CD14-positive monocyte (primary cell): ENCODE measurements around the gene INPP5A. TPM values are rescaled to one million over a fixed set of nuclear protein-coding genes. Genes with fewer than 3 reads are reported as not detected.

ENCODE experiments used
- DNase-seq, 3 donors: peaks; one replicate each; pipeline ENCODE4 v3.0.0-alpha.2; 2011 to 2022
- H2AFZ ChIP-seq: 2 replicates; pipeline ENCODE4 v1.6.0; 2012; ENCODE audit warnings: mild to moderate bottlenecking, low read depth, low read length, inconsistent platforms; ENCODE audit not compliant: insufficient read depth, poor library complexity, severe bottlenecking
- H3K27ac ChIP-seq, 2 donors: 1 replicate in 1 of 2; 2 replicates in 1 of 2; pipeline ENCODE4 v1.5.1; 2012 to 2013; ENCODE audit warnings: low read length in 2 of 2, control low read depth in 1 of 2, inconsistent platforms in 1 of 2, low read depth in 1 of 2, mild to moderate bottlenecking in 1 of 2
- H3K27me3 ChIP-seq, 2 donors: one replicate each; pipeline versions ENCODE4 v1.6.0 to v1.6.1; 2011 to 2013; ENCODE audit warnings: low read length in 2 of 2; ENCODE audit not compliant: control insufficient read depth in 2 of 2, insufficient read depth in 2 of 2
- H3K36me3 ChIP-seq, 2 donors: replicated peaks in 1 of 2; 1 replicate in 1 of 2; 2 replicates in 1 of 2; pipeline versions ENCODE4 v1.5.1 to v1.6.1; 2012 to 2013; ENCODE audit warnings: low read length in 2 of 2, control low read depth in 1 of 2, inconsistent platforms in 1 of 2, mild to moderate bottlenecking in 1 of 2; ENCODE audit not compliant: insufficient read depth in 2 of 2, control insufficient read depth in 1 of 2
- H3K4me1 ChIP-seq, 2 donors: 1 replicate in 1 of 2; 2 replicates in 1 of 2; pipeline versions ENCODE4 v1.5.1 to v1.6.1; 2012 to 2013; ENCODE audit warnings: low read length in 2 of 2, control low read depth in 1 of 2, inconsistent platforms in 1 of 2, mild to moderate bottlenecking in 1 of 2, moderate library complexity in 1 of 2; ENCODE audit not compliant: insufficient read depth in 2 of 2, control insufficient read depth in 1 of 2
- H3K4me2 ChIP-seq: replicated peaks from 2 replicates; pipeline ENCODE3; 2012; ENCODE audit warnings: low read length, moderate library complexity, mild to moderate bottlenecking; ENCODE audit not compliant: poor library complexity, severe bottlenecking; ENCODE audit errors: extremely low read depth
- H3K4me3 ChIP-seq, 3 experiments: fragments of 200-600 bp in 1 of 3; sonication (generic) in 1 of 3; replicated peaks in 1 of 3; 1 replicate in 2 of 3; 2 replicates in 1 of 3; pipeline ENCODE4 v1.5.1; 2011 to 2013; ENCODE audit warnings: low read length in 3 of 3, mild to moderate bottlenecking in 3 of 3, control low read depth in 2 of 3, low read depth in 2 of 3, inconsistent platforms in 1 of 3, moderate library complexity in 1 of 3
- H3K79me2 ChIP-seq: 2 replicates; pipeline ENCODE4 v1.6.0; 2012; ENCODE audit warnings: mild to moderate bottlenecking, control low read depth, inconsistent platforms, low read length, moderate library complexity; ENCODE audit not compliant: insufficient read depth
- H3K9ac ChIP-seq: 2 replicates; pipeline ENCODE4 v1.6.0; 2017; ENCODE audit warnings: low read length, mild to moderate bottlenecking; ENCODE audit not compliant: insufficient read depth, poor library complexity, severe bottlenecking
- H3K9me3 ChIP-seq, 2 donors: replicated peaks in 1 of 2; 1 replicate in 1 of 2; 2 replicates in 1 of 2; pipeline versions ENCODE4 v1.5.1 to v1.6.1; 2012 to 2013; ENCODE audit warnings: low read length in 2 of 2, control low read depth in 1 of 2; ENCODE audit not compliant: control insufficient read depth in 1 of 2, insufficient read depth in 1 of 2
- H4K20me1 ChIP-seq: 2 replicates; pipeline ENCODE4 v1.6.0; 2012; ENCODE audit warnings: mild to moderate bottlenecking, low read length, control low read depth, moderate library complexity; ENCODE audit not compliant: insufficient read depth
- H3K27ac Mint-ChIP-seq, 7 donors: one replicate each; pipeline ENCODE4 v1.8.0; 2020; ENCODE audit warnings: mild to moderate bottlenecking in 7 of 7, mixed read lengths in 7 of 7, moderate library complexity in 6 of 7, inconsistent platforms in 2 of 7
- H3K27me3 Mint-ChIP-seq, 3 donors: one replicate each; pipeline ENCODE4 v1.8.0; 2021 to 2022; ENCODE audit warnings: low read depth in 3 of 3, mild to moderate bottlenecking in 3 of 3, mixed read lengths in 3 of 3, moderate library complexity in 3 of 3, inconsistent platforms in 1 of 3
- H3K36me3 Mint-ChIP-seq, 2 donors: one replicate each; pipeline ENCODE4 v1.8.0; 2020; ENCODE audit warnings: mixed read lengths in 2 of 2, inconsistent platforms in 1 of 2, mild to moderate bottlenecking in 1 of 2
- H3K4me1 Mint-ChIP-seq: one replicate; pipeline ENCODE4 v1.8.0; 2020; ENCODE audit warnings: mild to moderate bottlenecking, mixed read lengths
- H3K4me3 Mint-ChIP-seq, 2 donors: one replicate each; pipeline ENCODE4 v1.8.0; 2020; ENCODE audit warnings: mild to moderate bottlenecking in 2 of 2, mixed read lengths in 2 of 2, moderate library complexity in 1 of 2
- H3K9me3 Mint-ChIP-seq, 7 donors: one replicate each; pipeline ENCODE4 v1.8.0; 2020 to 2022; ENCODE audit warnings: mixed read lengths in 7 of 7, mild to moderate bottlenecking in 6 of 7, moderate library complexity in 6 of 7, inconsistent platforms in 2 of 7
- WGBS: methylation state at CpG from one replicate; pipeline ENCODE4 v1.1.5; 2013; ENCODE audit warnings: missing lambda C conversion rate; ENCODE audit not compliant: insufficient coverage; 5-methylcytosine and 5-hydroxymethylcytosine counted together
- intact Hi-C, 2 donors: fragments of 100-400 bp; cut with micrococcal nuclease; formaldehyde crosslinking; loops; one replicate each; pipeline versions ENCODE4 v1.15.0 to v1.15.1; 2023
- polyA plus RNA-seq, 3 donors: library from polyadenylated mRNA; depleted of rRNA in 1 of 3; unstranded in 2 of 3; stranded (reverse) in 1 of 3; fragments of 300-500 nt in 2 of 3; fragments of >200 nt in 1 of 3; fragmentation: Illumina TruSeq in 2 of 3; gene quantifications; 1 replicate in 2 of 3; 2 replicates in 1 of 3; pipeline ENCODE4 v1.2.3, GENCODE V29; 2012 to 2021
- TF ChIP-seq, protein P1 (sequence below): fragments of 200-600 bp; IDR thresholded peaks from one replicate; pipeline ENCODE4 v1.8.0; 2022; ENCODE audit warnings: antibody characterized with exemption, mild to moderate bottlenecking

INPP5A gene
- polyA plus RNA-seq, 3 donors, result 0.87 to 17.2 (median 2.9) TPM

DNA sequence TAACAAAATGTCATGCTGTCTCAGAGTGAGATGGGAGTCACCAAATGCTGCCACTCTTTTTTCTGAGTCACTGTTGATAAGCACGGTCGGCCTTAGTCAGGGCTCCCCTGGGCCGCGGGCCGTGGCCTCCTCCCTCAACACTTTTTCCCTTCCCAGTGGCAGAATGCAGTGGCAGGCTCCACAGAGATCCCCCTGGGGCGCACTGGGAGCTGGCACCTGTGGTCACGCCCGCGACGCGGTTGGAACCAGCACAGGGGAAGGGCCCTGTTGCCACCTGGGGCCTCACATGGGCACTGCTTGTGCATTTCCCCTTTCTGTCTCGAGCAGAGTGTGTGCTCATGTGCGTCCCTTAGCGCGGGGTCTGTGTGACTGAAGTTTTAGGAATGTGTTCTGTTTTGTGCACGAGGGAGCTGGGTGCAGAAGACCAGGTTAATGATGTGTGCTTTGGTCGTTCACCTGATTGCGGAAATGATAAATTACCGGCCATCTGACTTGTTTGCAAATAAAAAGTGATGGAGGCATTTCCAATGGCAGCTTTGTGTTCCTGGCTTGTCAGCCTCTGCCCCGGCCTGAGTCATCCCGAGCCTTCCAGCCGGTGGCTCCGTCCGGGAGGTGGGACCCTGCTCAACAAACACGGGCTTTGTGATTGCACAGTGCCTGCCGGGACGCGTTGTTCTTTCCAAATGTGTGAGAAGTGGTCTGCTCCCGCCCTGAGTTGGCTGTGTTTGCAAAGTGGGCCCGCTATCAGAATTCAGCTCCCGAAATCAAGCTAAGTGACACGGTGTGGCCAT lies 147.7 kb downstream of the INPP5A start:
- Histone ChIP-seq H3K27me3 (no peaks in the 10 kb centered on the region), H3K9ac (no peak overlapping the region), H4K20me1 (peaks cover 35% of the 10 kb centered on the region), H3K4me2 (no peak overlapping the region), H3K4me1 (no peaks in the 10 kb centered on the region), H3K79me2 (no peaks in the 10 kb centered on the region), H3K27ac (no peak overlapping the region), H3K9me3 (peaks cover 20 to 25% of the 10 kb centered on the region in 2 donors), H3K36me3 (peaks cover under 1 to 34% of the 10 kb centered on the region in 2 donors), H3K4me3 (no peak overlapping the region), H2AFZ (no peak overlapping the region)
- Mint-ChIP-seq H3K9me3 (peaks cover 4 to 17% (median 11%) of the 10 kb centered on the region in 7 donors), H3K36me3 (peaks cover 21 to 44% of the 10 kb centered on the region in 2 donors), H3K4me1 (peaks cover 10% of the 10 kb centered on the region), H3K4me3 (no peak overlapping the region), H3K27ac (peak overlapping the region in 1 of 7 donors; percentile 24), H3K27me3 (peaks cover 0 to 3% (median 0%) of the 10 kb centered on the region in 3 donors)
- TF ChIP-seq, protein P1, sequence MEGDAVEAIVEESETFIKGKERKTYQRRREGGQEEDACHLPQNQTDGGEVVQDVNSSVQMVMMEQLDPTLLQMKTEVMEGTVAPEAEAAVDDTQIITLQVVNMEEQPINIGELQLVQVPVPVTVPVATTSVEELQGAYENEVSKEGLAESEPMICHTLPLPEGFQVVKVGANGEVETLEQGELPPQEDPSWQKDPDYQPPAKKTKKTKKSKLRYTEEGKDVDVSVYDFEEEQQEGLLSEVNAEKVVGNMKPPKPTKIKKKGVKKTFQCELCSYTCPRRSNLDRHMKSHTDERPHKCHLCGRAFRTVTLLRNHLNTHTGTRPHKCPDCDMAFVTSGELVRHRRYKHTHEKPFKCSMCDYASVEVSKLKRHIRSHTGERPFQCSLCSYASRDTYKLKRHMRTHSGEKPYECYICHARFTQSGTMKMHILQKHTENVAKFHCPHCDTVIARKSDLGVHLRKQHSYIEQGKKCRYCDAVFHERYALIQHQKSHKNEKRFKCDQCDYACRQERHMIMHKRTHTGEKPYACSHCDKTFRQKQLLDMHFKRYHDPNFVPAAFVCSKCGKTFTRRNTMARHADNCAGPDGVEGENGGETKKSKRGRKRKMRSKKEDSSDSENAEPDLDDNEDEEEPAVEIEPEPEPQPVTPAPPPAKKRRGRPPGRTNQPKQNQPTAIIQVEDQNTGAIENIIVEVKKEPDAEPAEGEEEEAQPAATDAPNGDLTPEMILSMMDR, result no peak
- intact Hi-C loops, result no loop called here
- WGBS, result 41% methylated on average over 25 of the region's 32 CpGs
- no peak for DNase-seq

DNA sequence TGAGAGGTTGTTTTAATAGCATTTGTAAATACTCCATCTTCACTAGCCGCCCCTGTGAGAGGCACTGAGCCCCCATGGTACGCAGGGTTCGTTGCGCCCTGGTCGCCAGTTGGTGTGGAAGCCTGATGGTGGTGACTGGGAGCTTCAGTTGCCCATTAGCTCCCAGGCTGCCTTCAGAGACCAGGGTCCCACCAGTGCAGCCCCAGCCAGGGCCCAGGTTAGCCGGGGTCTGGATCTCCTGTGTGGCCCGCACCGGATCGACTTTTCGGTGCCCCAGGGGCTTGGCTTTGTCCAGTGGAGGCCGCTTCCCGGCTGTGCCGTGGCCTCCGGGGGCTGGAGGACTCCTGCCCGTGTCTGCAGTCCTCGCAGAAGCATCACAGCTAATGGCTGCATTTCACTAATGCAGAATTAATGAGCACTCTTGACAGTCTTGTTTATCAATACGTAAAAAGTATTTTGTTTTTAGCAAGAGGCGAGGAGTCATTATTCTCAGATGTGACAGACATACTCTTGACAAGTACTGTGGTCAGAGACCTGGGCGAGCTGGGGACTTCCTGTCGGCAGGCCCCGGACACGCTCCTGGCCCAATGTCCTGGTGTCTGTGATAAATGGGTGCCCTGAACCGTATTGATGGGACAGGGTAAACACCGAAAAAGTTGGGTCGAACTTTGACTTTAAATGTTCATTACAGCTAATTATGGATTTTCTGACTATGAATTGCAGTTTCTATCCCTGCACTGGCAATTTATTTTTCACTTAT lies 148.5 kb downstream of the INPP5A start:
- Mint-ChIP-seq H3K36me3 (peaks cover 29 to 51% of the 10 kb centered on the region in 2 donors), H3K4me3 (no peak overlapping the region), H3K4me1 (peaks cover 10% of the 10 kb centered on the region), H3K27ac (no peak overlapping the region), H3K9me3 (peaks cover 12 to 25% (median 18%) of the 10 kb centered on the region in 7 donors), H3K27me3 (peaks cover 0 to 3% (median 0%) of the 10 kb centered on the region in 3 donors)
- peaks cover 28 to 33% of the 10 kb centered on the region in 2 donors for H3K9me3 ChIP-seq
- TF ChIP-seq, protein P1, result no peak
- WGBS, result 96% methylated on average over 17 of the region's 25 CpGs
- H3K27ac ChIP-seq, result no peak overlapping the region
- no peaks in the 10 kb centered on the region for H3K4me1 ChIP-seq
- H3K4me2 ChIP-seq, result no peak overlapping the region
- H3K36me3 ChIP-seq, result peaks cover 8 to 42% of the 10 kb centered on the region in 2 donors
- H3K27me3 ChIP-seq, result no peaks in the 10 kb centered on the region
- no peaks in the 10 kb centered on the region for H3K79me2 ChIP-seq
- no peak overlapping the region for H3K4me3 ChIP-seq
- no peak overlapping the region for H3K9ac ChIP-seq
- no peak overlapping the region for H2AFZ ChIP-seq
- DNase-seq, result no peak
- intact Hi-C loops, result no loop called here
- H4K20me1 ChIP-seq, result peaks cover 35% of the 10 kb centered on the region
